Measurements from ENCODE around the gene LCN1. TPM values are rescaled to one million over a fixed set of nuclear protein-coding genes. Genes with fewer than 3 reads are reported as not detected.

The LCN1 gene
- polyA plus RNA-seq, 3 donors = not detected

DNA sequence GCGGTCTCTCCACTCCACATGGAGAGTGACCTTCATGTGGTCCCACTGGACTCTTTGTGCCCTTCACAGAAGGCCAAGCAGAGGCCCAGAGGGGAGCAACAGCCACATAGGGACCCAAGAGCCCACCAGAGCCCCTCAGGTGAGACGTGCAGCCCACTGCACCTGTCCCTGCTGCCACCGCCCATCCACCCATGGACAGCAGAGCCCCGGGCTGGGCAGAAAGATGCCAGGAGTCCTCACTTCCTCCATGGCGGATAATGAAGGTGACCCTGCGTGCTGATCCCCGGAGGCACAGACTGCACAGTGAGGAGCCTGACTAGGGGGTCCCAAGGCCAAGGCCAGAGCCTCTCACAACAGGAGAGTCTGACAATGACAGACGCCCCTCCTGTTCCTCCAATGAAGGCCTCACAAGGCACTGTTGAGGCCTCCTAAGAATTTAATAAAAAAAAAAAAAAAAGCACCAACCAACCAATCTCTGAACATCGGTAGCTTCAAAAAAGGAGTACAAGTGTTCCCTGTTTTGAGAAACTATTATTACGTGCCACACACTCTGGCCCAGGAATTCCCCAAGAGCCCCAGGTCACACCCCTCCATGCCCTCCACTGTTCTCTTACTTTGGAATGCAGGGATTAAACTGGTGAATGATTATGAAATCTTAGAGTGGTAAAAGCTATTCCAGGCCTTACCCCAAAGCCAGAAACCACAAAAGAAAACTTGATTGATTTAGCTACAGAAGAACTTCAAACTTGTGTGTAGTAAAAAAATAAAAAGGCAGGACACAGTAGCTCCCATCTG lies 44.5 kb upstream of the LCN1 start:
- TF ChIP-seq, protein P1, sequence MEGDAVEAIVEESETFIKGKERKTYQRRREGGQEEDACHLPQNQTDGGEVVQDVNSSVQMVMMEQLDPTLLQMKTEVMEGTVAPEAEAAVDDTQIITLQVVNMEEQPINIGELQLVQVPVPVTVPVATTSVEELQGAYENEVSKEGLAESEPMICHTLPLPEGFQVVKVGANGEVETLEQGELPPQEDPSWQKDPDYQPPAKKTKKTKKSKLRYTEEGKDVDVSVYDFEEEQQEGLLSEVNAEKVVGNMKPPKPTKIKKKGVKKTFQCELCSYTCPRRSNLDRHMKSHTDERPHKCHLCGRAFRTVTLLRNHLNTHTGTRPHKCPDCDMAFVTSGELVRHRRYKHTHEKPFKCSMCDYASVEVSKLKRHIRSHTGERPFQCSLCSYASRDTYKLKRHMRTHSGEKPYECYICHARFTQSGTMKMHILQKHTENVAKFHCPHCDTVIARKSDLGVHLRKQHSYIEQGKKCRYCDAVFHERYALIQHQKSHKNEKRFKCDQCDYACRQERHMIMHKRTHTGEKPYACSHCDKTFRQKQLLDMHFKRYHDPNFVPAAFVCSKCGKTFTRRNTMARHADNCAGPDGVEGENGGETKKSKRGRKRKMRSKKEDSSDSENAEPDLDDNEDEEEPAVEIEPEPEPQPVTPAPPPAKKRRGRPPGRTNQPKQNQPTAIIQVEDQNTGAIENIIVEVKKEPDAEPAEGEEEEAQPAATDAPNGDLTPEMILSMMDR (IDR thresholded peaks at IDR 0.05) = no peak
- Mint-ChIP-seq H3K4me1 (peaks cover 12% of the 10 kb centered on the region), H3K27ac (no peak overlapping the region), H3K36me3 (no peaks in the 10 kb centered on the region), H3K4me3 (no peak overlapping the region), H3K9me3 (no peaks in the 10 kb centered on the region), H3K27me3 (ENCODE audit: low read depth in 3 of 3) (peaks cover 20 to 37% (median 22%) of the 10 kb centered on the region in 3 donors)
- 96% methylated on average over 7 of the region's 10 CpGs for WGBS (ENCODE audit: insufficient coverage)
- Histone ChIP-seq H3K4me1 (ENCODE audit: control insufficient read depth in 1 of 2, insufficient read depth in 2 of 2, low read length in 2 of 2) (peaks cover 11% of the 10 kb centered on the region in 2 donors), H4K20me1 (ENCODE audit: insufficient read depth, low read length) (peaks cover 5% of the 10 kb centered on the region), H3K27me3 (ENCODE audit: control insufficient read depth in 2 of 2, insufficient read depth in 2 of 2, low read length in 2 of 2) (peaks cover 0 to 17% of the 10 kb centered on the region in 2 donors), H3K9ac (ENCODE audit: insufficient read depth, low read length, poor library complexity, severe bottlenecking) (no peak overlapping the region), H3K4me2 (replicated peaks; ENCODE audit: extremely low read depth, low read length, poor library complexity, severe bottlenecking) (no peak overlapping the region), H3K79me2 (ENCODE audit: insufficient read depth, low read length) (peaks cover 4% of the 10 kb centered on the region), H3K9me3 (replicated peaks in 1 of 2; ENCODE audit: control insufficient read depth in 1 of 2, insufficient read depth in 1 of 2, low read length in 2 of 2) (no peaks in the 10 kb centered on the region), H2AFZ (ENCODE audit: insufficient read depth, low read depth, low read length, poor library complexity, severe bottlenecking) (no peak overlapping the region), H3K27ac (ENCODE audit: low read depth in 1 of 2, low read length in 2 of 2) (no peak overlapping the region), H3K36me3 (replicated peaks in 1 of 2; ENCODE audit: control insufficient read depth in 1 of 2, insufficient read depth in 2 of 2, low read length in 2 of 2) (no peaks in the 10 kb centered on the region), H3K4me3 (replicated peaks in 1 of 3; ENCODE audit: low read depth in 2 of 3, low read length in 3 of 3) (no peak overlapping the region)
- intact Hi-C loops (cut with micrococcal nuclease) = no loop called here
- DNase-seq = no peak

DNA sequence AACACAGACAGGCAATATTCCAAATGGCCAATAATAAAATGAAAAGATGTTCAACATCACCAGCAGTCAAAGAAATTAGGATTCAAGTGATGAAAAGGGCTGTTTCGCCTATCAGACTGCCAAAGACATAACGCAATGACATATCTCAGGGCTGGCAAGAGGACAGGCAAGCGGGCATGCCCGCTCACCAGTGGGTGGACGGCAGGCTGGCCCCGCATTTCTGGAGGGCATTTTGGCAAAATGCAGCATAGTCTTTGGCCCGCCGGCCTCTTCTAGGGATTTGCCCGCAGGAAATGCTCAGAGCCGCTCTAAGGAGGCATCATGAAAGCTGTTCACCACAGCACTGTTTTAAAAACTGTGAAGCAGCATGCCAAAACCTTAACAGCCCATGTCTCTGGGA lies 43.0 kb upstream of the LCN1 start:
- DNase-seq = no peak
- Histone ChIP-seq H3K9ac (ENCODE audit: insufficient read depth, low read length, poor library complexity, severe bottlenecking) (no peak overlapping the region), H3K36me3 (replicated peaks in 1 of 2; ENCODE audit: control insufficient read depth in 1 of 2, insufficient read depth in 2 of 2, low read length in 2 of 2) (no peaks in the 10 kb centered on the region), H3K27ac (ENCODE audit: low read depth in 1 of 2, low read length in 2 of 2) (no peak overlapping the region), H3K27me3 (ENCODE audit: control insufficient read depth in 2 of 2, insufficient read depth in 2 of 2, low read length in 2 of 2) (peaks cover 0 to 17% of the 10 kb centered on the region in 2 donors), H3K79me2 (ENCODE audit: insufficient read depth, low read length) (peaks cover 4% of the 10 kb centered on the region), H3K9me3 (replicated peaks in 1 of 2; ENCODE audit: control insufficient read depth in 1 of 2, insufficient read depth in 1 of 2, low read length in 2 of 2) (no peaks in the 10 kb centered on the region), H2AFZ (ENCODE audit: insufficient read depth, low read depth, low read length, poor library complexity, severe bottlenecking) (no peak overlapping the region), H4K20me1 (ENCODE audit: insufficient read depth, low read length) (peaks cover 5% of the 10 kb centered on the region), H3K4me2 (replicated peaks; ENCODE audit: extremely low read depth, low read length, poor library complexity, severe bottlenecking) (no peak overlapping the region), H3K4me3 (replicated peaks in 1 of 3; ENCODE audit: low read depth in 2 of 3, low read length in 3 of 3) (no peak overlapping the region), H3K4me1 (ENCODE audit: control insufficient read depth in 1 of 2, insufficient read depth in 2 of 2, low read length in 2 of 2) (peaks cover 11% of the 10 kb centered on the region in 2 donors)
- 93% methylated on average over 10 of the region's 10 CpGs for WGBS (ENCODE audit: insufficient coverage)
- TF ChIP-seq, protein P1 (IDR thresholded peaks at IDR 0.05) = no peak
- intact Hi-C loops (cut with micrococcal nuclease) = no loop called here
- Mint-ChIP-seq H3K9me3 (no peaks in the 10 kb centered on the region), H3K27me3 (ENCODE audit: low read depth in 3 of 3) (peaks cover 20 to 35% (median 20%) of the 10 kb centered on the region in 3 donors), H3K4me3 (peak overlapping the region in 1 of 2 donors; percentile 89), H3K36me3 (no peaks in the 10 kb centered on the region), H3K4me1 (peaks cover 12% of the 10 kb centered on the region), H3K27ac (no peak overlapping the region)

Data from CD14-positive monocyte (primary cell).